GM18870 (cell line): ENCODE measurements around the gene B3GNT5.
A peak's percentile ranks its signal among the peaks of the same experiment; 100 is the strongest.

Experiments used
- ATAC-seq: cut with Tn5 transposase; IDR thresholded peaks from one replicate; pipeline ENCODE4 v1.9.1; 2021; ENCODE audit warnings: moderate library complexity; ENCODE audit not compliant: unreplicated experiment

B3GNT5 gene

DNA sequence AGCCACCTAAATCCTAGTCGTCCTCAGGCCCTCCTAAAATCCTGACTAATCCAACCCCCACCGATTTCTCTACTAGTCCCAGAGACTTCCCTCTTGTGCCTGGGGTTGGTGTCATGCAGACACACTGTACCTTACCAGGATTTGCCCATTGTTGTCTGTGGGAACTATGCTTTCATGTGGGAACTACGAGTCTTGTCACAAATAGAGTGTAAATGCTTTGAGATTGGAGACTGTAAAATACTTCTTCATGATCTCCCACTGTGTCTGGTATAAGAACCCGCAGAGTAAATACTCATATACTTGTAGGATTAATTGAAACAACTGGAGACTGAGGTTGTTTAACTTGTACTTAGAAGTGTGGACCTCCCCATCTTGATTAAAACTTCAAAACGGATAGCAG lies 11.2 kb downstream of the B3GNT5 start:
- no peak for ATAC-seq

- no peak for ATAC-seq
Observed at GRCh38 chr3:183265157-183265642, 12.1 kb downstream of the B3GNT5 start.

- ATAC-seq, result no peak
Observed at GRCh38 chr3:183265834-183266417, 12.9 kb downstream of the B3GNT5 start.

- no peak for ATAC-seq
Observed at GRCh38 chr3:183266454-183266853, 13.4 kb downstream of the B3GNT5 start.

- ATAC-seq, result no peak
Observed at GRCh38 chr3:183267140-183267539, 14.1 kb downstream of the B3GNT5 start.

GRCh38 chr3:183268366-183268765 lies 15.3 kb downstream of the B3GNT5 start:
- no peak for ATAC-seq

DNA sequence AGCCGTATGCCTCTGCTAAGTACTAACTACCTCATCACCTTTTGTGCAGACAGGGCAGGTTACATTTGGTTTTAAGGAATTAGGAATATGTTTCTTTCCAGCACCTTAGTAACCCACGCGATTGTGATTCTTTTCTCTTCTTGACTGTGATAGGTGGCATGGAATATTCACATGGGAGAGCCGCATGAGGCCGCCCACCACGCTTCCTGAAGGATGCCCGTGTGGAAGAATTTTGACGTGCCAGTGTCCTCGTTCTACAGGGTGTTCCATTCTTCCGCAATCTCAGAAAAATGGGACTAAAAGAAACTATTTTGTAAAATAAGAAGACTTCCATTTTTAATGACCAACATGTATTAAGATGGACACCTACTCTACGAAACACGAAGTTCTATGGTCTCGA lies 16.3 kb downstream of the B3GNT5 start:
- no peak for ATAC-seq

DNA sequence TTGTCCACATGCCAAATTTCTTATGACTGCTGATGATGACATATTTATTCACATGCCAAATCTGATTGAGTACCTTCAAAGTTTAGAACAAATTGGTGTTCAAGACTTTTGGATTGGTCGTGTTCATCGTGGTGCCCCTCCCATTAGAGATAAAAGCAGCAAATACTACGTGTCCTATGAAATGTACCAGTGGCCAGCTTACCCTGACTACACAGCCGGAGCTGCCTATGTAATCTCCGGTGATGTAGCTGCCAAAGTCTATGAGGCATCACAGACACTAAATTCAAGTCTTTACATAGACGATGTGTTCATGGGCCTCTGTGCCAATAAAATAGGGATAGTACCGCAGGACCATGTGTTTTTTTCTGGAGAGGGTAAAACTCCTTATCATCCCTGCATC lies 17.3 kb downstream of the B3GNT5 start:
- no peak for ATAC-seq

GRCh38 chr3:183272142-183272541 lies 19.1 kb downstream of the B3GNT5 start:
- ATAC-seq, result no peak

DNA sequence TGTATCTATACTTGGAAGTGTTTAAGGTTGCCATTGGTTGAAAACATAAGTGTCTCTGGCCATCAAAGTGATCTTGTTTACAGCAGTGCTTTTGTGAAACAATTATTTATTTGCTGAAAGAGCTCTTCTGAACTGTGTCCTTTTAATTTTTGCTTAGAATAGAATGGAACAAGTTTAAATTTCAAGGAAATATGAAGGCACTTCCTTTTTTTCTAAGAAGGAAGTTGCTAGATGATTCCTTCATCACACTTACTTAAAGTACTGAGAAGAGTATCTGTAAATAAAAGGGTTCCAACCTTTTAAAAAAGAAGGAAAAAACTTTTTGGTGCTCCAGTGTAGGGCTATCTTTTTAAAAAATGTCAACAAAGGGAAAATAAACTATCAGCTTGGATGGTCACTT lies 19.7 kb downstream of the B3GNT5 start:
- no peak for ATAC-seq

DNA sequence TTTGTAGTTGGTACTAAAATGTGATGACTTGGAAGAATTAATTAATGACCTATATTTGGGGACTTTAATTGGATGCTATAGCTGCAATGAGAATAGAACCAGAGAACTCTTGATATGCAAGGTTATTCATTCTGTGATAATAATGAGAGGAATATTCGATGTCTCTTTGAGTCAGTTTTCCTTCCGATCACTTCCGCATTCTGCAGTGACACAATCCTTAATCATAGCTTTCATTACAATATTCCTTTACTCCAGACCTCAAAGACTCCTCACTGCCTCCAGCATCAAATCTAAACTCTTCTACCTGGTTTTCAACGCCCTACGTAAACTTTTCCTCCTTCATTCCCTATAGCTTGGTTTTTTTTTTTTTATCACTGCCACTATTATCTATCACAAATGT lies 21.6 kb downstream of the B3GNT5 start:
- ATAC-seq, result no peak

DNA sequence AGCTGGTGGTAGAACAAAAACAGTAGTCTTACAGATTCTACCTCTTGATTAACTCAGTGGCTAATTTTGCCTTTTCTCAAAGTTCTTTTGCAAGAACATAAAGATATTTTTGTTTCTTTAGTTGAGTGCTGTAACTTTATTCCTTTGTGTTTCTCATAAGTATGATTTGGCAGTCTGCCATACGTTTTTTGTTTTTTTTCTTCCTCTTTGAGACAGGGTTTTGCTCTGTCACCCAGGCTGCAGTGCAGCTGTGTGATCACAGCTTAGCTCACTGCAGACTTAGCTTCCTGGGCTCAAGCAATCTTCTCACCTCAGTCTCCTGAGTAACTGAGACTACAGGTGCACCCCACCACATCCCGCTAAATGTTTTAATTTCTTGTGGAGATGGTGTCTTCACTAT lies 22.4 kb downstream of the B3GNT5 start:
- no peak for ATAC-seq

- no peak for ATAC-seq
Observed at GRCh38 chr3:183275937-183276336, 22.9 kb downstream of the B3GNT5 start.

GRCh38 chr3:183277260-183277659 lies 24.2 kb downstream of the B3GNT5 start:
- ATAC-seq, result no peak

- ATAC-seq, result no peak
Observed at GRCh38 chr3:183278479-183279088, 25.5 kb downstream of the B3GNT5 start.

- no peak for ATAC-seq
Observed at GRCh38 chr3:183279371-183279770, 26.3 kb downstream of the B3GNT5 start.

DNA sequence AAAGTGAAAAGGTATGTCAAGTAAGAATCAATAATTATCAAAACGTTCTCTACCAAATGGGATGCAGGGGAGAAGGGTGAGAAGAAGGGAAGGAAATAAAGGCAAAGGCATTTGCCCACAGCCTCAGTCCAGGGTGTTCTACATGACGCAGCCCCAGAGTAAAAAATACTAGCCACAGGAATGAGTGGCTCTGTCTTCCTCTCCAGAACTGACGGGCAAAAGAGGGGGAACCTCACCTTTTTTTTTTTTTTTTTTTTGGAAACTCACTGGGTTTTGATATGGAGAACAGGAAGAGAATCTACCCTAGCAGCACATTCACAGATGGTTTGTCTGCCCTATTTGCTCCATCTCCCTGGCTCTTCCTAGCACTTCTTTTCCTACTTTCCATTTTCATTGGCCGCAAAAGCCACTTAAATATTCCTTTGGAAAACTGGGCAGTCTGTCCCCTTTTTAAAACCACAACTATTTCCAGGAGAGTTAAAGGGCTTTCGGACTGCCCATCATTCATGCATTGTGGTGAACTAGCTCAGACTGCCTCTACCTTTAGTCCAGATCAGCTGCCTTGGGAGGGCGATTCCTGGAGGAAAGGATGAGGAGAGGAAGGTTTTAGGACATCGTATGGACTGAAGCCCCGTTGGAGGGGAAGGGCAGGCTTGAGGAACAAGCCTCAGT lies 28.2 kb downstream of the B3GNT5 start:
- ATAC-seq, result no peak

DNA sequence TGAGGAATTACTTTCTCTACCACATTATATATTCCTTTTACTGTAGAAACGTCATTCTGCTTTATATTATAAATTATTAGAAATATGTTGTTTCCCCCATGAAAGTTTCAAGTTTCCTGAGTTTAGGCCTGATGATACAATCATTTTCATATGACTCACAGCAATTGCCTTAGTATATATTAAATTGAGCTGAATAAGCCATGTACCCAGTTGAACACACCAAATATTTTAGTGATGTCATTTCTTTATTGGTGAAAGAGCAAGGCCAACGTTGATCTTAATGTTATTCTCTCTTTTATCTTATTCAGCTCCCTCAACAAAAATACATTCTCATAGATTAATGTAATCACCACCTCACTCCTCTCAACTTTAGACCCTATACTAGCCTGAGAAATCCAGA lies 30.8 kb downstream of the B3GNT5 start:
- ATAC-seq, result no peak

DNA sequence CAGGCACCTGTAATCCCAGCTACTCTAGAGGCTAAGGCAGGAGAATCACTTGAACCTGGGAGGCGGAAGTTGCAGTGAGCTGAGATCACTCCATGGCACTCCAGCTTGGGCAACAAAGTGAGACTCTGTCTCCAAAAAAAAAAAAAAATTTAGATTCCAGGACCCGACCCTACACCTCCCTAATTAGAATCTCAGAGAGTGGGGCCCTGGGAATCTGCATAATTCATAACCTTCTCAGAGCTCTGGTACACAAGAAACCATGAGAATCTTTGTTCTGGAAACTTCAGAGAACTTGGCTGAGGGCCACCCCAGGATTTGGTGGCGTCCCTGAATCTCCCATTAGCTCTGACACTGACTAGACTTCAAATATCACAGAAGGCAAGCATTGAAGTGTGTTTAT lies 31.5 kb downstream of the B3GNT5 start:
- ATAC-seq, result no peak

DNA sequence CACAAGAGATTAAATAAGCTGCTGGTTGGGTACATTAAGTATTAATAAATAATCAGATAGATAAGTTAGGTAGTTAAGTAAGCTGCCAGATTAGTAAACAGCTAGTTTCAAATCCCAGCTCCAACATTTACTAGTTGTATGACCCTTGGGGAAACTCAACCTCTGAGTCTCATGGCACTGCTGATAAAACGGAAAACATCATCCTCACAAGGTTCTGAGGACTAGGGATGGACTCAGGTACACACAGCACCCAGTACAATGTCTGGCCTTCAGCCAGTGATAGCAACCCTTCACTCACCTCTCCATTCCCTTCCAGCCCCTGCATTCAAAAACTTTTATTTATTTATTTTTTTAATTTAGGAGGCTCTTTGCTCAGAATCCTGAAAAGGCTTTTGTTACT lies 32.3 kb downstream of the B3GNT5 start:
- ATAC-seq, result no peak

- ATAC-seq, result peak; percentile 97
Observed at GRCh38 chr3:183285828-183286457, 32.9 kb downstream of the B3GNT5 start.
